SK-N-SH (cell line): ENCODE results near the gene OR8G1. TPM values are rescaled to one million over a fixed set of nuclear protein-coding genes. Genes with fewer than 3 reads are reported as not detected.

ENCODE experiments used
- polyA plus RNA-seq, 3 experiments: library from polyadenylated mRNA; depleted of rRNA; stranded (reverse); fragments of >200 nt; gene quantifications; 2 replicates each; pipeline ENCODE4 v1.2.3, GENCODE V29; 2012

OR8G1 gene
- polyA plus RNA-seq, 1 of the 3 experiments (the other 2 are of a cell fraction), result not detected

Other genes starting within 250 kb of the OR8G1 start
- gene OR10G6, start 245.9 kb upstream of the OR8G1 start, polyA plus RNA-seq (2012; rRNA removed), result not detected in 2 replicates
- gene OR10G4, start 228.1 kb upstream of the OR8G1 start, polyA plus RNA-seq (2012; rRNA removed), result not detected in 2 replicates
- gene OR10G9, start 218.1 kb upstream of the OR8G1 start, polyA plus RNA-seq (2012; rRNA removed), result not detected in 2 replicates
- gene OR10G8, start 214.3 kb upstream of the OR8G1 start, polyA plus RNA-seq (2012; rRNA removed), result not detected in 2 replicates
- gene OR10G7, start 199.8 kb upstream of the OR8G1 start, polyA plus RNA-seq (2012; rRNA removed), result not detected in 2 replicates
- 7.6 and 11.7 TPM in 2 replicates for gene VWA5A, start 125.6 kb upstream of the OR8G1 start, polyA plus RNA-seq (2012; rRNA removed)
- gene OR10D3, start 57.8 kb upstream of the OR8G1 start, polyA plus RNA-seq (2012; rRNA removed), result not detected in 2 replicates
- gene OR8G5, start 15.3 kb downstream of the OR8G1 start, polyA plus RNA-seq (2012; rRNA removed), result not detected in 2 replicates
- gene OR8D1, start 72.9 kb downstream of the OR8G1 start, polyA plus RNA-seq (2012; rRNA removed), result not detected in 2 replicates
- not detected in 2 replicates for gene OR8D2, start 79.1 kb downstream of the OR8G1 start, polyA plus RNA-seq (2012; rRNA removed)
- not detected in 2 replicates for gene OR8B2, start 143.4 kb downstream of the OR8G1 start, polyA plus RNA-seq (2012; rRNA removed)
- gene OR8B3, start 157.9 kb downstream of the OR8G1 start, polyA plus RNA-seq (2012; rRNA removed), result not detected in 2 replicates
- gene OR8B4, start 183.8 kb downstream of the OR8G1 start, polyA plus RNA-seq (2012; rRNA removed), result not detected in 2 replicates
- gene OR8B8, start 204.6 kb downstream of the OR8G1 start, polyA plus RNA-seq (2012; rRNA removed), result not detected in 2 replicates